D721Med (cell line): ENCODE results near the gene ARFGEF2.
A peak's percentile ranks its signal among the peaks of the same experiment; 100 is the strongest.
"Not testable (repeated sequence)": the region's sequence is repeated elsewhere in the genome, so short reads cannot be mapped to it uniquely, and the experiment has no call there.

Experiments used
- DNase-seq: peaks from one replicate; pipeline ENCODE4 v3.0.0; 2011; ENCODE audit warnings: low spot score; ENCODE audit not compliant: insufficient read length
- FAIRE-seq: peaks from 2 replicates; lab custom pipeline; 2011; peaks lifted over from hg19 to GRCh38; lab: Jason Lieb, UNC
- CTCF ChIP-seq: IDR thresholded peaks from 2 replicates; pipeline ENCODE4 v1.5.1; 2012; ENCODE audit warnings: mild to moderate bottlenecking, control low read depth; ENCODE audit not compliant: insufficient read depth; ENCODE audit errors: missing control alignments

ARFGEF2 gene

GRCh38 chr20:48965189-48965910, 43.8 kb downstream of the ARFGEF2 start:
- TF ChIP-seq CTCF, result no peak
- no peak for DNase-seq
- no peak for FAIRE-seq

GRCh38 chr20:48970681-48971365, 49.3 kb downstream of the ARFGEF2 start:
- no peak for DNase-seq
- no peak for FAIRE-seq
- TF ChIP-seq CTCF, result peak; percentile 7

DNA sequence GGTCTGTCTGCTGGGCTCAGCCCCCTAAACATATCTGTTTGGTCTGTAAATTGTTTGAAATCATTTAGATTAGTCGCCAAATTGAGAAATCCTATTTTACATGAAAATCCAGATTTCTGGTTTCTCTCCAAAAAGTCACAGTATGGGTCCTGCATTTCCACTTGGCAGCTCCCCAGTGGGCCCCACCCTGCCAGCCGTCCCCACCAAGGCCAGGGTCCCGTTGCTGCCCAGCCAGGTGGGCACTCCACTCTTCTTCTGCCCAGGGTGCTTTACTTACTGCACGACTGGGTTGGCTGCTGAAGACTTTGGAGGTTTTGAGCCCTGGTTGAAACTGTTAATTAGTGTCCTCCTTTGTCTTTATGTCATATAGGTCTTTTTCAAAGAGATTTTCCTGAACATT, 50.4 kb downstream of the ARFGEF2 start:
- no peak for DNase-seq
- no peak for TF ChIP-seq CTCF
- FAIRE-seq, result no peak

DNA sequence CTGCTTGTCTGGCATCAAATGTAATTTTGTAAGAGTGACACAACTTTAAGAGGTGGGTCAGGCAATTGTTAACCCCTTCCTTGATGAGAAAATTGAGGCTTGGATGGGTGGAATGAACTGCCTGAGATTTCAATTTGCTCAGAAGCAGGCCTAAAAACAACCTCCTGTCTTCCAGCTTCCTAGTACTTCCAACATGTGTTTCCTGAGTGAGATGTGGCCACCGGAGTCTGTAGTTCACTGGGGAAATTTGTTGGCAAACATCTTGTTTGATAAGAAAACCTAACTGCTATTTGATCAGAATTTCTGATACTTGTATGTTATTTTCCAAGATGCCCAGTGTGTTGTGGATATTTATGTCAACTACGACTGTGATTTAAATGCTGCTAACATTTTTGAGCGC, 51.3 kb downstream of the ARFGEF2 start:
- TF ChIP-seq CTCF, result no peak
- FAIRE-seq (no peak), DNase-seq (no peak)

GRCh38 chr20:48975955-48976354, 54.4 kb downstream of the ARFGEF2 start:
- DNase-seq, result no peak
- no peak for TF ChIP-seq CTCF
- no peak for FAIRE-seq

GRCh38 chr20:48979980-48980379, 58.5 kb downstream of the ARFGEF2 start:
- DNase-seq, FAIRE-seq: not testable (repeated sequence)

DNA sequence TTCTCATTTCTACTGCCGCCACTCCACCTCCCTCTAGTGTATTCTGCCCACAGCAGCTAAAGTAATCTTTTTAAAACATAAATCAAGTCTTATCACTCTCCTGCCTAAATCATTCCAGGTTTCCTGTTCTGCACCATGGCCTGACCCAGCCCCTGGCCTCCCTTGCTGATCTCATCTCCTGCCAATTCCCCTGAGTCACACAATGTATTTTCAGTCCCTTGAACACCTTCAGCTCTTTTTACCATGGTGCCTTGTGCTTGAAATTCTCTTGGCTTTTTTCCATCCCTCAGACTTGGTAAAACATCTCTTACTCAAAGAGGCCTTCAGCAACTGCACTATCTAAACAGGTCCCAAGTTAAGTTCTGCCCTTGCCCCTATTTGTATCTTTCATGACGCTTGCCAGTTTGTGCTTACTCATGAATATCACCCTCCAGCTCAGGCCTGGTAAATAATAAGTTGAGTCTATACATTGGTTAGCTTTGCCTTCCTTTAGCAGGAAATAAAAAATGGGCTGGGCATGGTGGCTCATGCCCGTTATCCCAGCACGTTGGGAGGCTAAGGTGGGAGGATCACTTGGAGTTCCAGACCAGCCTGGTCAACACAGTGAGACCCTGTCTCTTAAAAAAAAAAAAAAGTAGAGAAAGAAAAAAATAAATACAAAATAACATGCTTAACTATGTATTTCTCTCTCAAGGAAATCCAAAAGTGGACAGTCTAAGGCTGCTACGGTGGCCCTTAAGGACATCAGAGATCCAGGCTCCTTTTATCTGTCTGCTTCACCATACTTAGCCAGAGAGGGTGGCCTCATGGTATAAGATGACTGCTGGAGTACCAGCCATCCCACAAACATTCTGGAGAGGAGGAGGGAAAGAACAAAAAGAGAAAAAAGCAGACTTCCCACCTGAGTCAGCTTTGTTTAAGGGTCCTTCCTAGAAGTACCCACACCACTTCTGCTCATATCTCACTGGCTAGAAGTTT, 62.2 kb downstream of the ARFGEF2 start:
- FAIRE-seq (no peak), DNase-seq (no peak)
- TF ChIP-seq CTCF, result no peak
